Sigmoid colon (tissue), 7 donors: Measurements from ENCODE around the gene PADI2. TPM values are rescaled to one million over a fixed set of nuclear protein-coding genes. Genes with fewer than 3 reads are reported as not detected.

Source experiments
- DNase-seq: peaks from one replicate; pipeline ENCODE4 v3.0.0-alpha.2; 2019
- H3K27ac ChIP-seq, 4 donors: fragments of 200-600 bp; sonication (generic); one replicate each; pipeline ENCODE4 v1.5.1; 2016 to 2019; ENCODE audit warnings: mild to moderate bottlenecking in 1 of 4
- H3K27me3 ChIP-seq, 3 donors: fragments of 200-600 bp; sonication (generic); one replicate each; pipeline ENCODE4 v1.5.1; 2019; ENCODE audit warnings: mild to moderate bottlenecking in 1 of 3
- H3K36me3 ChIP-seq, 4 donors: fragments of 200-600 bp; sonication (generic); one replicate each; pipeline ENCODE4 v1.5.1; 2016 to 2019
- H3K4me1 ChIP-seq, 4 donors: fragments of 200-600 bp; sonication (generic); one replicate each; pipeline ENCODE4 v1.5.1; 2017 to 2019
- H3K4me3 ChIP-seq, 4 donors: fragments of 200-600 bp; sonication (generic); one replicate each; pipeline ENCODE4 v1.5.1; 2017 to 2019; ENCODE audit warnings: mild to moderate bottlenecking in 2 of 4, moderate library complexity in 1 of 4
- H3K9me3 ChIP-seq, 4 donors: fragments of 200-600 bp in 3 of 4; sonication (generic) in 3 of 4; one replicate each; pipeline versions ENCODE4 v1.5.1 to v1.6.1; 2013 to 2019
- EP300 ChIP-seq, 4 donors: sonication (generic); formaldehyde crosslinking; IDR thresholded peaks; one replicate each; pipeline ENCODE4 v1.6.1; 2017; ENCODE audit warnings: antibody characterized with exemption in 4 of 4
- POLR2A ChIP-seq, 2 donors: fragments of 450-650 bp; IDR thresholded peaks; one replicate each; pipeline ENCODE4 v1.6.1; 2016; ENCODE audit warnings: antibody characterized with exemption in 2 of 2, mild to moderate bottlenecking in 2 of 2, moderate library complexity in 2 of 2
- POLR2AphosphoS5 ChIP-seq, 4 donors: sonication (generic); formaldehyde crosslinking; IDR thresholded peaks; one replicate each; pipeline ENCODE4 v1.6.1; 2017; ENCODE audit warnings: antibody characterized with exemption in 4 of 4
- WGBS, 2 donors: extraction: QIAGEN DNeasy Blood & Tissue Kit; methylation state at CpG; one replicate each; pipeline ENCODE4 v1.1.7; 2013; 5-methylcytosine and 5-hydroxymethylcytosine counted together
- intact Hi-C: fragments of 100-400 bp; cut with DNase I; formaldehyde crosslinking; loops from one replicate; pipeline ENCODE4 v1.15.1; 2023
- polyA plus RNA-seq, 3 donors: library from polyadenylated mRNA; stranded (reverse); fragments of 200-250 nt; gene quantifications; one replicate each; pipeline ENCODE4 v1.2.3, GENCODE V29; 2013
- total RNA-seq, 4 donors: library from RNA; depleted of rRNA; stranded (reverse); fragments of >200 nt; gene quantifications; one replicate each; pipeline ENCODE4 v1.1.0, GENCODE V29; 2016
- TF ChIP-seq, protein P1 (sequence below), 4 experiments: fragments of 450-650 bp in 3 of 4; fragments of 200-600 bp in 1 of 4; IDR thresholded peaks; one replicate each; pipeline ENCODE4 v1.5.1; 2016 to 2019; ENCODE audit warnings: antibody characterized with exemption in 4 of 4, mild to moderate bottlenecking in 3 of 4, moderate library complexity in 2 of 4
- donor health status: healthy with polysubstance abuse.
- donor health status: Bipolar disorder and iron deficiency.
- donor health status: healthy.

Gene PADI2
- total and polyA plus RNA-seq, 7 donors, result 0.27 to 169 (median 1.1) TPM

DNA sequence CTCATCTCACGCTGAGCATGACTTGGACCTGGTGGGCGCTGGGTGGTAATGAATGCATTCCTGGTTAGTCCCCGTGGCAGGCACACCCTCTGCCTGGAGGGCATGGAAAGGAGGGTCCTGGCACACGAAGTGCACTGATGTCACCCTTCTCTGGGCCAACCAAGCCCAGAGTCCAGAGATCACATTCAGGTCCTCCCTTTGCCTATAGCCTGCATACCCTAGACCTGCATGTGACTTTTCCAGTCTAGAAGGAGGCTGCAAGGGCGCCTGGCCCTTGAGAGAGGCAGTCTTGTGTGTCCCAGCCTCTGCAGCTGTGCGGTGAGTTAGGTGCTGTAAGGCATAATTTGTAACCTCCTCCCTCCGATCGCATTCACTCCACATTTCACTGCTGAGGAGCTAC lies 22.1 kb downstream of the PADI2 start:
- Histone ChIP-seq H3K27me3 (no peaks in the 10 kb centered on the region), H3K9me3 (no peaks in the 10 kb centered on the region), H3K4me1 (peaks cover 0 to 39% (median 14%) of the 10 kb centered on the region in 4 donors), H3K4me3 (no peak overlapping the region), H3K36me3 (no peaks in the 10 kb centered on the region), H3K27ac (no peak overlapping the region)
- TF ChIP-seq EP300 (IDR thresholded peaks at IDR 0.05), result no peak
- no peak for TF ChIP-seq POLR2AphosphoS5 (IDR thresholded peaks at IDR 0.05)
- no peak for TF ChIP-seq POLR2A (IDR thresholded peaks at IDR 0.05)
- TF ChIP-seq, protein P1, sequence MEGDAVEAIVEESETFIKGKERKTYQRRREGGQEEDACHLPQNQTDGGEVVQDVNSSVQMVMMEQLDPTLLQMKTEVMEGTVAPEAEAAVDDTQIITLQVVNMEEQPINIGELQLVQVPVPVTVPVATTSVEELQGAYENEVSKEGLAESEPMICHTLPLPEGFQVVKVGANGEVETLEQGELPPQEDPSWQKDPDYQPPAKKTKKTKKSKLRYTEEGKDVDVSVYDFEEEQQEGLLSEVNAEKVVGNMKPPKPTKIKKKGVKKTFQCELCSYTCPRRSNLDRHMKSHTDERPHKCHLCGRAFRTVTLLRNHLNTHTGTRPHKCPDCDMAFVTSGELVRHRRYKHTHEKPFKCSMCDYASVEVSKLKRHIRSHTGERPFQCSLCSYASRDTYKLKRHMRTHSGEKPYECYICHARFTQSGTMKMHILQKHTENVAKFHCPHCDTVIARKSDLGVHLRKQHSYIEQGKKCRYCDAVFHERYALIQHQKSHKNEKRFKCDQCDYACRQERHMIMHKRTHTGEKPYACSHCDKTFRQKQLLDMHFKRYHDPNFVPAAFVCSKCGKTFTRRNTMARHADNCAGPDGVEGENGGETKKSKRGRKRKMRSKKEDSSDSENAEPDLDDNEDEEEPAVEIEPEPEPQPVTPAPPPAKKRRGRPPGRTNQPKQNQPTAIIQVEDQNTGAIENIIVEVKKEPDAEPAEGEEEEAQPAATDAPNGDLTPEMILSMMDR (IDR thresholded peaks at IDR 0.05), result no peak
- intact Hi-C loops, result no loop called here
- WGBS, 2 donors, result 62 to 78% methylated on average over 8 of the region's 8 CpGs
- DNase-seq, result no peak

DNA sequence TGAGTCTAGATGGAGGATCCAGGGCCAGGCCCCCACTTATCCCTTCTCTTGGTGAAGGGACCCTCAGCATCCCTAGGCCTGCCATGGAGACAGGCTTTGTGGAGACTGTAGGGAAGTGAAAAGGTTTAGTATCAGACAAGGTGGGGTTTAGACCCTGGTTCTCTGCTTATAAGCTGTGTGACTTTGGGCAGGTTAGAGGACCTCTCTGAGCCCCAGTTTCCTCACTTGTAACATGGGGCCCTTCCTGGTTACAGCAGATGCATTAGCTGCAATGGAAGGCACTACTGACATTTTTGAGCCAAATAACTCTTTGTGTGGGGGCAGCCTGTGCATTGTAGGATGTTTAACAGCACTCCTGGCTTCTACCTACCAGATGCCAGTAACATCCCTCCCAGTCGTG lies 22.7 kb downstream of the PADI2 start:
- no peaks in the 10 kb centered on the region for H3K9me3 ChIP-seq
- DNase-seq, result no peak
- H3K4me3 ChIP-seq, result no peak overlapping the region
- H3K27ac ChIP-seq, result no peak overlapping the region
- WGBS, 2 donors, result 32 to 88% methylated on average over 1 of the region's 1 CpG
- intact Hi-C loops, result no loop called here
- H3K4me1 ChIP-seq, result peaks cover 0 to 39% (median 14%) of the 10 kb centered on the region in 4 donors
- TF ChIP-seq EP300 (IDR thresholded peaks at IDR 0.05) (no peak), POLR2AphosphoS5 (IDR thresholded peaks at IDR 0.05) (no peak), POLR2A (IDR thresholded peaks at IDR 0.05) (no peak)
- TF ChIP-seq, protein P1 (IDR thresholded peaks at IDR 0.05), result no peak
- H3K36me3 ChIP-seq, result no peaks in the 10 kb centered on the region
- no peaks in the 10 kb centered on the region for H3K27me3 ChIP-seq

DNA sequence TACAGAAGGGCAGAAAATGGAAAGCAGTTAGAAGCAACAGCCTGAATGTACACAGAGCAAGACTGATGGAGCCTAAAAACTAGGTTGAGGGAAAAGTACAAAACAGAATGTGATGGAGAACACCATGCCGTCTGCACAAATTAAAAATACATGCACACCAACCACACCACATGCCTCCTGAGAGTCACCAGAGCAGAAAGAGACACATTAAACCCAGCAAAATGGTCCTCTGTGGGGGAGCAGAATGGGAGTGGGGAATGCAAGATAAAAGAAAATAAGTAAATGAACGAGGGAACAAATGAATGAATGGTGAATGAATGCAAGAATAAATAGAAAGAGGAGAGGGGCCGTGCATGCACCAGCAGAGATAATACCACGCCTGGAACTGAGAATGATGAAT lies 24.1 kb downstream of the PADI2 start:
- intact Hi-C loops, result no loop called here
- Histone ChIP-seq H3K4me3 (no peak overlapping the region), H3K4me1 (peaks cover 0 to 43% (median 18%) of the 10 kb centered on the region in 4 donors), H3K27ac (peak overlapping the region in 1 of 4 donors; percentile 59), H3K27me3 (no peaks in the 10 kb centered on the region), H3K9me3 (no peaks in the 10 kb centered on the region), H3K36me3 (no peaks in the 10 kb centered on the region)
- DNase-seq, result no peak
- WGBS, 2 donors, result 60 to 64% methylated on average over 4 of the region's 4 CpGs
- no peak for TF ChIP-seq POLR2A (IDR thresholded peaks at IDR 0.05)
- TF ChIP-seq, protein P1 (IDR thresholded peaks at IDR 0.05), result no peak
- no peak for TF ChIP-seq POLR2AphosphoS5 (IDR thresholded peaks at IDR 0.05)
- no peak for TF ChIP-seq EP300 (IDR thresholded peaks at IDR 0.05)

DNA sequence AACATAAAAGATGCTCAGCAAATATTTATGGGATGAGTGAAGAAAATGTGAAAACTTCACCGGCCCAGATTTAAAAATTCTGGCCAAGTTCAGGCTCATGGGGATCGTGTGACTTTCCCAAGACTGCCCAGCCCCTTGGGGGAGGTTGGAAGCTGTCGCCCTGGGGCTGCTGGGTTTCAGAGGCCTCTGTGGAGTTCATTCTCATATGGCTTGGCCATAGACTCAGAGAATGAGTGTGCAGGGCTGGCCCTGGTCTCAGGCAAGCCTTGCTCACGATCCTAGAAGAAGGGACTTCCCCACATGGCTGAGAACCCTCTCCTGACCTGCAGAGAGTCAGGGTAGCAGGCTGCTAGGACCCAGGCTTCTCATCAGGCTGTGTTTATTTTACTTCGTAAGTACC lies 24.6 kb downstream of the PADI2 start:
- TF ChIP-seq POLR2AphosphoS5 (IDR thresholded peaks at IDR 0.05), result no peak
- no peak for TF ChIP-seq POLR2A (IDR thresholded peaks at IDR 0.05)
- 69 to 84% methylated on average over 5 of the region's 5 CpGs for WGBS, 2 donors
- Histone ChIP-seq H3K27ac (peak overlapping the region in 2 of 4 donors; percentile 2 to 59), H3K36me3 (no peaks in the 10 kb centered on the region), H3K4me3 (no peak overlapping the region), H3K27me3 (no peaks in the 10 kb centered on the region), H3K4me1 (peaks cover 0 to 41% (median 18%) of the 10 kb centered on the region in 4 donors), H3K9me3 (no peaks in the 10 kb centered on the region)
- intact Hi-C loops, result no loop called here
- DNase-seq, result no peak

DNA sequence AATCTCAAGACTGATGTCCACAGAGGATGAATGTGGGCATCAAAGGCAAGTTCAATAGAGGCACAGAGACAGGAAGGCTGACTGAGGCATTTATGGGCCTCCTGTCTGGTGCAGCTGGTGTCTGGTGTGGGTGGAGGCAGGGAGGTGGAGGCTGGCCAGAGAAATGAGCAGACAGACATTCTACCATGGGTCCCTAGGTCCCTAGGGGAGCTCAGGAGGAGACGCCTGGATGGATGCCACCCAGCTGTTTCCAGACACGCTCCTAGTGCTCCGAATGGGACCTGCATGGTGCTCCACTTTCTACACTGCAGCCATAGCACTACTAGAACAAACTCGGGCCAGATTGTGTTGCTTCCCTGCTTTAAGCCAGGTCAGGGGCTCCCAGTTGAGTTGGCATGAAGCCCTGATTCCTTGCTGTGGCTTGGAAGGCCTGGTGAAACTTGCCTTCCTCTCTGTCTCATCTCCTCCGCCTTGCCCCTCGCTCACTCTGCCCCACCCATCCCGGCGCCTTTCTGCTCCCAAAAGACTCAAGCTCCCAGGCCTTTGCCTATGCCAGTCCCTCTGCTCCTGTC lies 25.3 kb downstream of the PADI2 start:
- TF ChIP-seq, protein P1 (IDR thresholded peaks at IDR 0.05), result no peak
- TF ChIP-seq EP300 (IDR thresholded peaks at IDR 0.05) (no peak), POLR2AphosphoS5 (IDR thresholded peaks at IDR 0.05) (no peak), POLR2A (IDR thresholded peaks at IDR 0.05) (no peak)
- no peak for DNase-seq
- H3K9me3 ChIP-seq, result no peaks in the 10 kb centered on the region
- no peaks in the 10 kb centered on the region for H3K27me3 ChIP-seq
- H3K4me3 ChIP-seq, result no peak overlapping the region
- peak overlapping the region in 1 of 4 donors; percentile 59 for H3K27ac ChIP-seq
- 90 to 95% methylated on average over 8 of the region's 8 CpGs for WGBS, 2 donors
- intact Hi-C loops, result no loop called here
- H3K4me1 ChIP-seq, result peaks cover 0 to 33% (median 14%) of the 10 kb centered on the region in 4 donors
- no peaks in the 10 kb centered on the region for H3K36me3 ChIP-seq
